ENCODE results near the gene SIDT1.

Gene SIDT1

GRCh38 chr3:113638910-113639309 lies 106.6 kb downstream of the SIDT1 start:
- DNase-seq, result no peak

GRCh38 chr3:113643583-113643982 lies 111.2 kb downstream of the SIDT1 start:
- DNase-seq, result no peak

GRCh38 chr3:113648524-113648923 lies 116.2 kb downstream of the SIDT1 start:
- no peak for DNase-seq

- no peak for DNase-seq
Measured at GRCh38 chr3:113649174-113649845, 117.0 kb downstream of the SIDT1 start.

- DNase-seq, result no peak
Measured at GRCh38 chr3:113654310-113654709, 122.0 kb downstream of the SIDT1 start.

GRCh38 chr3:113654851-113655250 lies 122.5 kb downstream of the SIDT1 start:
- DNase-seq, result no peak

GRCh38 chr3:113658107-113658506 lies 125.8 kb downstream of the SIDT1 start:
- DNase-seq, result no peak

GRCh38 chr3:113659101-113659541 lies 126.8 kb downstream of the SIDT1 start:
- DNase-seq, result no peak

- no peak for DNase-seq
Measured at GRCh38 chr3:113659996-113660395, 127.6 kb downstream of the SIDT1 start.

- DNase-seq, result no peak
Measured at GRCh38 chr3:113660458-113660857, 128.1 kb downstream of the SIDT1 start.

- no peak for DNase-seq
Measured at GRCh38 chr3:113660896-113661295, 128.5 kb downstream of the SIDT1 start.

- no peak for DNase-seq
Measured at GRCh38 chr3:113662824-113663223, 130.5 kb downstream of the SIDT1 start.

GRCh38 chr3:113663324-113663750 lies 131.0 kb downstream of the SIDT1 start:
- DNase-seq, result no peak

GRCh38 chr3:113663761-113664160 lies 131.4 kb downstream of the SIDT1 start:
- DNase-seq, result no peak

- no peak for DNase-seq
Measured at GRCh38 chr3:113664523-113665094, 132.3 kb downstream of the SIDT1 start.

- peak; percentile 60 for DNase-seq
Measured at GRCh38 chr3:113668015-113668414, 135.7 kb downstream of the SIDT1 start.

- DNase-seq, result no peak
Measured at GRCh38 chr3:113673593-113673992, 141.2 kb downstream of the SIDT1 start.

GRCh38 chr3:113676261-113676660 lies 143.9 kb downstream of the SIDT1 start:
- DNase-seq, result no peak

GRCh38 chr3:113677737-113678136 lies 145.4 kb downstream of the SIDT1 start:
- no peak for DNase-seq

- DNase-seq, result no peak
Measured at GRCh38 chr3:113678773-113679172, 146.4 kb downstream of the SIDT1 start.
